ENCODE measurements around the gene ANGPTL4. TPM values are rescaled to one million over a fixed set of nuclear protein-coding genes. Genes with fewer than 3 reads are reported as not detected.
A peak's percentile ranks its signal among the peaks of the same experiment; 100 is the strongest.

Gene ANGPTL4
- polyA plus RNA-seq, 1 experiment = 2.2 TPM

- ChIA-PET CTCF (interaction anchor here (0.8 to 1.5 kb wide), 3 partner anchors 10 to 15 kb away, joined by 3 to 4 read pairs (median 3); no protein-coding TSS in a partner anchor), POLR2A (interaction anchor here (0.5 kb wide), 2 partner anchors 117 to 400 kb away, joined by 4 to 18 read pairs; partner anchors contain the start of gene SNAPC2)
- H3K27me3 ChIP-seq (ENCODE audit: control insufficient read depth, insufficient read depth, low read length) = no peaks in the 10 kb centered on the region
- H3K36me3 ChIP-seq (ENCODE audit: control insufficient read depth, insufficient read depth, low read length) = peaks cover 12% of the 10 kb centered on the region
- DNase-seq (ENCODE audit: low read depth) = no peak
- peak overlapping the region; percentile 62 for H3K4me3 ChIP-seq (ENCODE audit: low read depth, low read length)
- TF ChIP-seq CTCF (IDR thresholded peaks at IDR 0.05; ENCODE audit: insufficient read depth, low read depth, low read length) = no peak
Observed at GRCh38 chr19:8320564-8321066, 43.3 kb upstream of the ANGPTL4 start.

GRCh38 chr19:8321067-8321985 is 42.6 kb upstream of the ANGPTL4 start, which contains the start of the genes NDUFA7 and RPS28:
TSS of gene NDUFA7 (minus strand) at chr19:8321375. CDS start at chr19:8321358, 17 bp downstream.
TSS of gene RPS28 (plus strand) at chr19:8321496. CDS start at chr19:8321531, 35 bp downstream.
- TF ChIP-seq CTCF (IDR thresholded peaks at IDR 0.05; ENCODE audit: insufficient read depth, low read depth, low read length) = peak; percentile 32; the same call in 1 of the 2 replicates
- peak; percentile 59 for DNase-seq (ENCODE audit: low read depth)
- Histone ChIP-seq H3K4me3 (ENCODE audit: low read depth, low read length) (peak within 1 kb of the TSS; percentile 62), H3K36me3 (ENCODE audit: control insufficient read depth, insufficient read depth, low read length) (peaks cover 8% of the 10 kb centered on the region), H3K27me3 (ENCODE audit: control insufficient read depth, insufficient read depth, low read length) (no peaks in the 10 kb centered on the region)
- POLR2A ChIA-PET = interaction anchor here (0.5 kb wide), 1 partner anchor 116 kb away, joined by 18 read pairs; no protein-coding TSS in a partner anchor
- CTCF ChIA-PET = interaction anchor here (0.8 to 1.5 kb wide), 3 partner anchors 11 to 14 kb away, joined by 3 to 4 read pairs (median 3); no protein-coding TSS in a partner anchor

- Histone ChIP-seq H3K27me3 (ENCODE audit: control insufficient read depth, insufficient read depth, low read length) (no peaks in the 10 kb centered on the region), H3K36me3 (ENCODE audit: control insufficient read depth, insufficient read depth, low read length) (peaks cover 8% of the 10 kb centered on the region), H3K4me3 (ENCODE audit: low read depth, low read length) (peak overlapping the region; percentile 62)
- ChIA-PET POLR2A (no interaction called here), CTCF (interaction anchor here (1.4 to 1.5 kb wide), 3 partner anchors 11 to 25 kb away, joined by 3 to 4 read pairs (median 3); no protein-coding TSS in a partner anchor)
- no peak for TF ChIP-seq CTCF (IDR thresholded peaks at IDR 0.05; ENCODE audit: insufficient read depth, low read depth, low read length)
- no peak for DNase-seq (ENCODE audit: low read depth)
Observed at GRCh38 chr19:8321986-8322637, 41.8 kb upstream of the ANGPTL4 start.

GRCh38 chr19:8322638-8322997 is 41.3 kb upstream of the ANGPTL4 start:
- peaks cover 8% of the 10 kb centered on the region for H3K36me3 ChIP-seq (ENCODE audit: control insufficient read depth, insufficient read depth, low read length)
- CTCF ChIA-PET = interaction anchor here (1.5 kb wide), 1 partner anchor 25 kb away, joined by 3 read pairs; no protein-coding TSS in a partner anchor
- no peak for TF ChIP-seq CTCF (IDR thresholded peaks at IDR 0.05; ENCODE audit: insufficient read depth, low read depth, low read length)
- POLR2A ChIA-PET = no interaction called here
- no peak for DNase-seq (ENCODE audit: low read depth)
- no peaks in the 10 kb centered on the region for H3K27me3 ChIP-seq (ENCODE audit: control insufficient read depth, insufficient read depth, low read length)
- H3K4me3 ChIP-seq (ENCODE audit: low read depth, low read length) = peak overlapping the region; percentile 62
